ENCODE data around the gene PLCD3. TPM values are rescaled to one million over a fixed set of nuclear protein-coding genes. Genes with fewer than 3 reads are reported as not detected.

The PLCD3 gene
- total and polyA plus RNA-seq, 2 of the 13 experiments (the other 11 are each of a cell fraction or from before 2014, with no cell fraction given) = 11.3 to 39.1 TPM

DNA sequence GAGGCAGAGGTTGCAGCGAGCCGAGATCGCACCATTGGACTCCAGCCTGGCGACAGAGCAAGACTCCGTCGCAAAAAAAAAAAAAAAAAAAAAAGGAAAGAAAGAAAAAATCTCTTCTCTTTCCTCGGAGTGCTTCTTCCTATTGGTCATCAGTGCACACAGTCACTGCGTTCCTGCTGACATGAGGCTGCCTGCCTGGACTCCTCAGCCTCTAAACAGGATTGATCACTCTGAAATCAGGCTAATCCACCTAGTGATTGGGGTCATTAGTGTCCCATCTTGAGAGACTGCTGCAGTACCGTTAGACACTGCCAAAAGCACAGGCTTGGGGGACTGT, 30.8 kb downstream of the PLCD3 start:
- H4K20me1 ChIP-seq (ENCODE audit: insufficient read depth, low read length) = 0 out of 2 replicates have a peak, but pooled peaks cover 3% of the 10 kb centered on the region
- FAIRE-seq = no peak
- no peaks in the 10 kb centered on the region for H3K27me3 ChIP-seq (ENCODE audit: control insufficient read depth in 1 of 2, insufficient read depth in 2 of 2, low read length in 2 of 2)
- BruUV-seq (replicated peaks) = no TSS peak
- peak overlapping the region; percentile 31 for H3K9ac ChIP-seq (ENCODE audit: insufficient read depth, low read depth, low read length)
- ChIA-PET POLR2A (interaction anchor here (0.9 to 1.2 kb wide), 3 partner anchors 13 to 40 kb away, joined by 3 to 7 read pairs (median 6); partner anchors contain the start of gene NMT1), CTCF (ENCODE audit: low intra/inter-chr PET ratio, low total read pairs) (interaction anchor here (1.6 kb wide), 1 partner anchor 34 kb away, joined by 4 read pairs; the partner anchor contains the start of gene ACBD4)
- H3K27ac ChIP-seq (ENCODE audit: extremely low read length, insufficient read depth, low read length) = peak overlapping the region; percentile 69
- in situ Hi-C loops (cut with HindIII; ENCODE audit: extremely low pct_ligation_motif_present, low pct_unique_long_range_greater_than_20kb) = loop anchor here (10.0 kb wide), 1 partner anchor 177 kb away; no protein-coding TSS in a partner anchor
- no peak for ATAC-seq
- intact Hi-C loops (cut with micrococcal nuclease; ENCODE audit: unreplicated experiment) = no loop called here
- no peaks in the 10 kb centered on the region for H3K9me3 ChIP-seq (ENCODE audit: low read length)
- H3K4me3 ChIP-seq (replicated peaks in 1 of 3; ENCODE audit: insufficient read depth in 1 of 3, low read depth in 2 of 3, low read length in 3 of 3) = no peak overlapping the region
- peaks cover 22% of the 10 kb centered on the region for H3K4me1 ChIP-seq (ENCODE audit: insufficient read depth, low read length)
- no peak overlapping the region for H2AFZ ChIP-seq (ENCODE audit: low read length)
- no peak for TF ChIP-seq ZNF7 (CRISPR knock-in tag; IDR thresholded peaks at IDR 0.05)
- peak; percentile 5; the same call in 1 of the 2 replicates for TF ChIP-seq SSRP1 (CRISPR knock-in tag; IDR thresholded peaks at IDR 0.05)
- TF ChIP-seq, protein P1, sequence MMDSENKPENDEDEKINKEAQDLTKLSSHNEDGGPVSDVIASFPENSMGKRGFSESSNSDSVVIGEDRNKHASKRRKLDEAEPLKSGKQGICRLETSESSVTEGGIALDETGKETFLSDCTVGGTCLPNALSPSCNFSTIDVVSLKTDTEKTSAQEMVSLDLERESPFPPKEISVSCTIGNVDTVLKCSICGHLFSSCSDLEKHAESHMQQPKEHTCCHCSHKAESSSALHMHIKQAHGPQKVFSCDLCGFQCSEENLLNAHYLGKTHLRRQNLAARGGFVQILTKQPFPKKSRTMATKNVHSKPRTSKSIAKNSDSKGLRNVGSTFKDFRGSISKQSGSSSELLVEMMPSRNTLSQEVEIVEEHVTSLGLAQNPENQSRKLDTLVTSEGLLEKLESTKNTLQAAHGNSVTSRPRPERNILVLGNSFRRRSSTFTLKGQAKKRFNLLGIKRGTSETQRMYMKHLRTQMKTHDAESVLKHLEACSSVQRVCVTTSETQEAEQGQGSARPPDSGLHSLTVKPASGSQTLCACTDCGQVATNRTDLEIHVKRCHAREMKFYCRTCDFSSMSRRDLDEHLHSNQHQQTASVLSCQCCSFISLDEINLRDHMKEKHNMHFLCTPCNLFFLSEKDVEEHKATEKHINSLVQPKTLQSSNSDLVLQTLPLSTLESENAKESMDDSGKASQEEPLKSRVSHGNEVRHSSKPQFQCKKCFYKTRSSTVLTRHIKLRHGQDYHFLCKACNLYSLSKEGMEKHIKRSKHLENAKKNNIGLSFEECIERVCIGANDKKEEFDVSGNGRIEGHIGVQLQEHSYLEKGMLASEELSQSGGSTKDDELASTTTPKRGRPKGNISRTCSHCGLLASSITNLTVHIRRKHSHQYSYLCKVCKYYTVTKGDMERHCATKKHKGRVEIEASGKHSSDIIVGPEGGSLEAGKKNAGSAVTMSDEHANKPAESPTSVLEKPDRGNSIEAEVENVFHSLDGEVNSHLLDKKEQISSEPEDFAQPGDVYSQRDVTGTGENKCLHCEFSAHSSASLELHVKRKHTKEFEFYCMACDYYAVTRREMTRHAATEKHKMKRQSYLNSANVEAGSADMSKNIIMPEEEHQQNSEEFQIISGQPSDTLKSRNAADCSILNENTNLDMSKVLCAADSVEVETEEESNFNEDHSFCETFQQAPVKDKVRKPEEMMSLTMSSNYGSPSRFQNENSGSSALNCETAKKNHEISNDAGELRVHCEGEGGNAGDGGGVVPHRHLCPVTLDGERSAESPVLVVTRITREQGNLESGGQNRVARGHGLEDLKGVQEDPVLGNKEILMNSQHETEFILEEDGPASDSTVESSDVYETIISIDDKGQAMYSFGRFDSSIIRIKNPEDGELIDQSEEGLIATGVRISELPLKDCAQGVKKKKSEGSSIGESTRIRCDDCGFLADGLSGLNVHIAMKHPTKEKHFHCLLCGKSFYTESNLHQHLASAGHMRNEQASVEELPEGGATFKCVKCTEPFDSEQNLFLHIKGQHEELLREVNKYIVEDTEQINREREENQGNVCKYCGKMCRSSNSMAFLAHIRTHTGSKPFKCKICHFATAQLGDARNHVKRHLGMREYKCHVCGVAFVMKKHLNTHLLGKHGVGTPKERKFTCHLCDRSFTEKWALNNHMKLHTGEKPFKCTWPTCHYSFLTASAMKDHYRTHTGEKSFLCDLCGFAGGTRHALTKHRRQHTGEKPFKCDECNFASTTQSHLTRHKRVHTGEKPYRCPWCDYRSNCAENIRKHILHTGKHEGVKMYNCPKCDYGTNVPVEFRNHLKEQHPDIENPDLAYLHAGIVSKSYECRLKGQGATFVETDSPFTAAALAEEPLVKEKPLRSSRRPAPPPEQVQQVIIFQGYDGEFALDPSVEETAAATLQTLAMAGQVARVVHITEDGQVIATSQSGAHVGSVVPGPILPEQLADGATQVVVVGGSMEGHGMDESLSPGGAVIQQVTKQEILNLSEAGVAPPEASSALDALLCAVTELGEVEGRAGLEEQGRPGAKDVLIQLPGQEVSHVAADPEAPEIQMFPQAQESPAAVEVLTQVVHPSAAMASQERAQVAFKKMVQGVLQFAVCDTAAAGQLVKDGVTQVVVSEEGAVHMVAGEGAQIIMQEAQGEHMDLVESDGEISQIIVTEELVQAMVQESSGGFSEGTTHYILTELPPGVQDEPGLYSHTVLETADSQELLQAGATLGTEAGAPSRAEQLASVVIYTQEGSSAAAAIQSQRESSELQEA (CRISPR knock-in tag; IDR thresholded peaks at IDR 0.05; ENCODE audit: not compliant biosample characterization) = no peak
- TF ChIP-seq, protein P2, sequence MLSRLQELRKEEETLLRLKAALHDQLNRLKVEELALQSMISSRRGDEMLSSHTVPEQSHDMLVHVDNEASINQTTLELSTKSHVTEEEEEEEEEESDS (CRISPR knock-in tag; IDR thresholded peaks at IDR 0.05; ENCODE audit: borderline replicate concordance) = no peak
- TF ChIP-seq, protein P3, sequence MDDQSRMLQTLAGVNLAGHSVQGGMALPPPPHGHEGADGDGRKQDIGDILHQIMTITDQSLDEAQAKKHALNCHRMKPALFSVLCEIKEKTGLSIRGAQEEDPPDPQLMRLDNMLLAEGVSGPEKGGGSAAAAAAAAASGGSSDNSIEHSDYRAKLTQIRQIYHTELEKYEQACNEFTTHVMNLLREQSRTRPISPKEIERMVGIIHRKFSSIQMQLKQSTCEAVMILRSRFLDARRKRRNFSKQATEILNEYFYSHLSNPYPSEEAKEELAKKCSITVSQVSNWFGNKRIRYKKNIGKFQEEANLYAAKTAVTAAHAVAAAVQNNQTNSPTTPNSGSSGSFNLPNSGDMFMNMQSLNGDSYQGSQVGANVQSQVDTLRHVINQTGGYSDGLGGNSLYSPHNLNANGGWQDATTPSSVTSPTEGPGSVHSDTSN (CRISPR knock-in tag; IDR thresholded peaks at IDR 0.05; ENCODE audit: borderline replicate concordance) = no peak
- TF ChIP-seq MIER3 (CRISPR knock-in tag; IDR thresholded peaks at IDR 0.05; ENCODE audit: borderline replicate concordance) = no peak
- H3K79me2 ChIP-seq (ENCODE audit: insufficient read depth, low read length) = no peaks in the 10 kb centered on the region
- 90% methylated on average over 9 of the region's 9 CpGs for WGBS (ENCODE audit: low lambda C conversion rate)
- no peak for DNase-seq (ENCODE audit: low spot score)
- H3K36me3 ChIP-seq (replicated peaks in 1 of 2; ENCODE audit: control insufficient read depth in 1 of 2, insufficient read depth in 2 of 2, low read length in 2 of 2) = peaks cover 62 to 75% of the 10 kb centered on the region in 2 experiments
- peak overlapping the region; percentile 45 for H3K4me2 ChIP-seq (ENCODE audit: low read depth, low read length)
